Activated naive CD8-positive, alpha-beta T cell treated with anti-CD3 and anti-CD28 coated beads, Interleukin-2, amount 10 ng/mL, durations not matched to agents 7 days and 5 days (primary cell): ENCODE results near the gene UGP2. TPM values are rescaled to one million over a fixed set of nuclear protein-coding genes. Genes with fewer than 3 reads are reported as not detected.
"Not testable (repeated sequence)": the region's sequence is repeated elsewhere in the genome, so short reads cannot be mapped to it uniquely, and the experiment has no call there.

ENCODE experiments used
- ATAC-seq: fragments of 150-1000 bp; cut with Tn5 transposase; one replicate; pipeline ENCODE4 v1.10.0; 2021; ENCODE audit warnings: low read depth, moderate library complexity
- POLR2A ChIA-PET: fragments of 350-600 bp; sonication (Branson Sonifier 250); formaldehyde crosslinking; loops from one replicate; lab custom pipeline; 2021; ENCODE audit warnings: antibody characterized with exemption; lab: Charles Lee
- DNase-seq: peaks from one replicate; pipeline ENCODE4 v3.0.0; 2021
- H3K27ac Mint-ChIP-seq: one replicate; pipeline ENCODE4 v1.8.0; 2022; ENCODE audit warnings: mild to moderate bottlenecking, mixed read lengths
- H3K27me3 Mint-ChIP-seq: one replicate; pipeline ENCODE4 v1.8.0; 2022; ENCODE audit warnings: mild to moderate bottlenecking, moderate library complexity, mixed read lengths
- H3K36me3 Mint-ChIP-seq: one replicate; pipeline ENCODE4 v1.8.0; 2021; ENCODE audit warnings: mild to moderate bottlenecking, mixed read lengths
- H3K4me1 Mint-ChIP-seq: one replicate; pipeline ENCODE4 v1.8.0; 2021; ENCODE audit warnings: mixed read lengths
- H3K4me3 Mint-ChIP-seq: one replicate; pipeline ENCODE4 v1.8.0; 2022; ENCODE audit warnings: mild to moderate bottlenecking, moderate library complexity, mixed read lengths
- H3K9me3 Mint-ChIP-seq: one replicate; pipeline ENCODE4 v1.8.0; 2021; ENCODE audit warnings: mixed read lengths
- total RNA-seq, 2 experiments: library from RNA; stranded (reverse); gene quantifications; one replicate each; pipeline ENCODE4 v1.2.3, GENCODE V29; 2021

UGP2 gene
- total RNA-seq, 2 experiments from 2014 or later, result 127 to 139 TPM

GRCh38 chr2:63843791-63844190 lies 2.1 kb downstream of the UGP2 start:
- DNase-seq (no peak), ATAC-seq (no peak)
- Mint-ChIP-seq H3K9me3 (peaks cover 13% of the 10 kb centered on the region), H3K27ac (no peak overlapping the region), H3K4me1 (peaks cover 42% of the 10 kb centered on the region), H3K36me3 (peaks cover 59% of the 10 kb centered on the region), H3K4me3 (peak overlapping the region; percentile 95), H3K27me3 (no peaks in the 10 kb centered on the region)
- POLR2A ChIA-PET, result interaction anchor here (1.4 to 7.6 kb wide), 2 partner anchors 12 to 256 kb away, joined by 5 to 286 read pairs; partner anchors contain the start of genes MDH1 and WDPCP

GRCh38 chr2:63844616-63845015 lies 2.9 kb downstream of the UGP2 start:
- Mint-ChIP-seq H3K4me1 (peaks cover 47% of the 10 kb centered on the region), H3K36me3 (peaks cover 66% of the 10 kb centered on the region), H3K27ac (no peak overlapping the region), H3K27me3 (no peaks in the 10 kb centered on the region), H3K4me3 (peak overlapping the region; percentile 95), H3K9me3 (peaks cover 13% of the 10 kb centered on the region)
- ATAC-seq (no peak), DNase-seq (no peak)
- POLR2A ChIA-PET, result interaction anchor here (1.4 to 7.6 kb wide), 2 partner anchors 11 to 256 kb away, joined by 5 to 286 read pairs; partner anchors contain the start of genes MDH1 and WDPCP

GRCh38 chr2:63845866-63846265 lies 4.2 kb downstream of the UGP2 start:
- peaks cover 48% of the 10 kb centered on the region for H3K4me1 Mint-ChIP-seq
- peaks cover 13% of the 10 kb centered on the region for H3K9me3 Mint-ChIP-seq
- POLR2A ChIA-PET, result interaction anchor here (7.6 kb wide), 1 partner anchor 9 kb away, joined by 286 read pairs; no protein-coding TSS in a partner anchor
- ATAC-seq (no peak), DNase-seq (no peak)
- no peak overlapping the region for H3K27ac Mint-ChIP-seq
- peaks cover 66% of the 10 kb centered on the region for H3K36me3 Mint-ChIP-seq
- no peaks in the 10 kb centered on the region for H3K27me3 Mint-ChIP-seq
- peak overlapping the region; percentile 12 for H3K4me3 Mint-ChIP-seq

- H3K4me3 Mint-ChIP-seq, result no peak overlapping the region
- peaks cover 51% of the 10 kb centered on the region for H3K4me1 Mint-ChIP-seq
- POLR2A ChIA-PET, result interaction anchor here (1.0 to 7.6 kb wide), 2 partner anchors 9 to 258 kb away, joined by 4 to 286 read pairs; partner anchors contain the start of genes MDH1 and WDPCP
- H3K27me3 Mint-ChIP-seq, result no peaks in the 10 kb centered on the region
- ATAC-seq, result no peak
- DNase-seq, result no peak
- H3K36me3 Mint-ChIP-seq, result peaks cover 71% of the 10 kb centered on the region
- H3K27ac Mint-ChIP-seq, result no peak overlapping the region
- peaks cover 13% of the 10 kb centered on the region for H3K9me3 Mint-ChIP-seq
These were observed 4.8 kb downstream of the UGP2 start for GRCh38 chr2:63846487-63846886.

- POLR2A ChIA-PET, ATAC-seq, H3K27me3 Mint-ChIP-seq, H3K27ac Mint-ChIP-seq, H3K4me3 Mint-ChIP-seq, DNase-seq: not testable (repeated sequence)
- peaks cover 59% of the 10 kb centered on the region for H3K4me1 Mint-ChIP-seq
- H3K9me3 Mint-ChIP-seq, result peaks cover 14% of the 10 kb centered on the region
- peaks cover 78% of the 10 kb centered on the region for H3K36me3 Mint-ChIP-seq
These were observed 5.9 kb downstream of the UGP2 start for GRCh38 chr2:63847571-63847970.

GRCh38 chr2:63849381-63850203 lies 7.9 kb downstream of the UGP2 start:
- Mint-ChIP-seq H3K36me3 (peaks cover 76% of the 10 kb centered on the region), H3K4me1 (peaks cover 62% of the 10 kb centered on the region), H3K4me3 (no peak overlapping the region), H3K9me3 (peaks cover 14% of the 10 kb centered on the region), H3K27me3 (no peaks in the 10 kb centered on the region), H3K27ac (no peak overlapping the region)
- DNase-seq, result no peak
- ATAC-seq, result no peak
- POLR2A ChIA-PET, result interaction anchor here (13.7 kb wide), 1 partner anchor 6 kb away, joined by 286 read pairs; the partner anchor contains the start of gene UGP2

- Mint-ChIP-seq H3K4me3 (no peak overlapping the region), H3K27ac (no peak overlapping the region), H3K36me3 (peaks cover 72% of the 10 kb centered on the region), H3K9me3 (peaks cover 14% of the 10 kb centered on the region), H3K27me3 (no peaks in the 10 kb centered on the region), H3K4me1 (peaks cover 61% of the 10 kb centered on the region)
- no peak for ATAC-seq
- DNase-seq, result no peak
- POLR2A ChIA-PET, result interaction anchor here (13.7 kb wide), 1 partner anchor 7 kb away, joined by 286 read pairs; the partner anchor contains the start of gene UGP2
These were observed 8.5 kb downstream of the UGP2 start for GRCh38 chr2:63850204-63850571.

- Mint-ChIP-seq H3K27ac (no peak overlapping the region), H3K4me3 (no peak overlapping the region), H3K9me3 (peaks cover 14% of the 10 kb centered on the region), H3K4me1 (peaks cover 60% of the 10 kb centered on the region), H3K36me3 (peaks cover 68% of the 10 kb centered on the region), H3K27me3 (no peaks in the 10 kb centered on the region)
- DNase-seq (no peak), ATAC-seq (peak; percentile 56)
- POLR2A ChIA-PET, result interaction anchor here (13.7 kb wide), 1 partner anchor 7 kb away, joined by 286 read pairs; the partner anchor contains the start of gene UGP2
These were observed 9.0 kb downstream of the UGP2 start for GRCh38 chr2:63850649-63851048.

- Mint-ChIP-seq H3K4me1 (peaks cover 61% of the 10 kb centered on the region), H3K27ac (no peak overlapping the region), H3K27me3 (no peaks in the 10 kb centered on the region), H3K36me3 (peaks cover 62% of the 10 kb centered on the region), H3K9me3 (peaks cover 12% of the 10 kb centered on the region), H3K4me3 (no peak overlapping the region)
- DNase-seq, result no peak
- no peak for ATAC-seq
- POLR2A ChIA-PET, result interaction anchor here (0.5 to 13.7 kb wide), 4 partner anchors 8 to 263 kb away, joined by 3 to 286 read pairs (median 3); partner anchors contain the start of genes MDH1, UGP2 and WDPCP
These were observed 10.1 kb downstream of the UGP2 start for GRCh38 chr2:63851691-63852311.

- H3K9me3 Mint-ChIP-seq, result peaks cover 1% of the 10 kb centered on the region
- POLR2A ChIA-PET, result interaction anchor here (1.4 to 13.7 kb wide), 2 partner anchors 10 to 265 kb away, joined by 8 to 286 read pairs; partner anchors contain the start of genes MDH1, UGP2 and WDPCP
- DNase-seq (no peak), ATAC-seq (no peak)
- H3K4me1 Mint-ChIP-seq, result peaks cover 65% of the 10 kb centered on the region
- H3K27me3 Mint-ChIP-seq, result no peaks in the 10 kb centered on the region
- peaks cover 54% of the 10 kb centered on the region for H3K36me3 Mint-ChIP-seq
- H3K4me3 Mint-ChIP-seq, result peak overlapping the region; percentile 44
- H3K27ac Mint-ChIP-seq, result peak overlapping the region; percentile 90
These were observed 12.0 kb downstream of the UGP2 start for GRCh38 chr2:63853527-63854310.

- Mint-ChIP-seq H3K36me3 (peaks cover 55% of the 10 kb centered on the region), H3K4me3 (peak overlapping the region; percentile 74), H3K9me3 (peaks cover 1% of the 10 kb centered on the region), H3K27ac (peak overlapping the region; percentile 94), H3K4me1 (peaks cover 53% of the 10 kb centered on the region), H3K27me3 (no peaks in the 10 kb centered on the region)
- ATAC-seq (no peak), DNase-seq (peak; percentile 40)
- POLR2A ChIA-PET, result interaction anchor here (0.6 to 13.7 kb wide), 7 partner anchors 8 to 1372 kb away, joined by 3 to 286 read pairs (median 5); partner anchors contain the start of genes ACTR2, MDH1, UGP2 and WDPCP
These were observed 14.0 kb downstream of the UGP2 start for GRCh38 chr2:63855418-63856302.

- Mint-ChIP-seq H3K27ac (peak overlapping the region; percentile 94), H3K27me3 (no peaks in the 10 kb centered on the region), H3K9me3 (peaks cover 1% of the 10 kb centered on the region), H3K4me1 (peaks cover 53% of the 10 kb centered on the region), H3K4me3 (peak overlapping the region; percentile 74), H3K36me3 (peaks cover 55% of the 10 kb centered on the region)
- POLR2A ChIA-PET, result interaction anchor here (0.6 to 13.7 kb wide), 6 partner anchors 9 to 1371 kb away, joined by 3 to 286 read pairs (median 4); partner anchors contain the start of genes ACTR2, MDH1, UGP2 and WDPCP
- DNase-seq (no peak), ATAC-seq (peak; percentile 97)
These were observed 14.6 kb downstream of the UGP2 start for GRCh38 chr2:63856303-63856603.
